GM21360 (cell line): ENCODE measurements around the gene SPSB3.

Experiments
- ATAC-seq: cut with Tn5 transposase; IDR thresholded peaks from one replicate; pipeline ENCODE4 v1.9.1; 2021; ENCODE audit warnings: mild to moderate bottlenecking, moderate library complexity; ENCODE audit not compliant: unreplicated experiment

The SPSB3 gene

DNA sequence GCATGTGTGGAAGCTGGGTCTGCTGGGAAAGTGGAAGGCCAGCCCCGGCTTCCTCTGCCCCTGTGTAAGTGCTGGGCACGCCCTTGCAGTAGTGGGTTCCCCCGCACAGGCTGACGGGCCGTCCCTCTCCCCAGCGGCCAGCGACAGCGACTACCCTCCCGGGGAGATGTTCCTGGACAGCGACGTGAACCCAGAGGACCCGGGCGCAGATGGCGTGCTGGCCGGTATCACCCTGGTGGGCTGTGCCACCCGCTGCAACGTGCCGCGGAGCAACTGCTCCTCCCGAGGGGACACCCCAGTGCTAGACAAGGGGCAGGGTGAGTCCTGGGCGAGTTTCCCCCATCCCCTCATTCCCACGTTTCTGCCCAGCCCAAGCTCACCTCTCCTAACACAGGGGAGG lies 16.5 kb downstream of the SPSB3 start:
- ATAC-seq = no peak

DNA sequence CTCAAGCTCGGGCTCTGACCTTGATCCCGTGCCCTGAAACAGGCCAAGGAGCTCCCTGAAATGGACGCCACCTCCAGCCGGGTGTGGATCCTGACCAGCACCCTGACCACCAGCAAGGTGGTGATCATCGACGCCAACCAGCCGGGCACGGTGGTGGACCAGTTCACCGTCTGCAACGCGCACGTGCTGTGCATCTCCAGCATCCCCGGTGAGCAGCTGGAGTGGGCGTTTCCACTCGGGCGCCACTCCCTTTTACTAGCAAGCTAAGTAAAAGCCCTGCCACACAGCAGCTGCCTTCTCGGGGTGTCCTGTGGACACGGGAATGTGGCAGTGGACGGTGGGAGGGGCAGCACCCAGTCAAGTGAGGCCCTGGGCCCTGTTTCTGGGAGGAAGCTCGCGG lies 17.4 kb downstream of the SPSB3 start:
- no peak for ATAC-seq

DNA sequence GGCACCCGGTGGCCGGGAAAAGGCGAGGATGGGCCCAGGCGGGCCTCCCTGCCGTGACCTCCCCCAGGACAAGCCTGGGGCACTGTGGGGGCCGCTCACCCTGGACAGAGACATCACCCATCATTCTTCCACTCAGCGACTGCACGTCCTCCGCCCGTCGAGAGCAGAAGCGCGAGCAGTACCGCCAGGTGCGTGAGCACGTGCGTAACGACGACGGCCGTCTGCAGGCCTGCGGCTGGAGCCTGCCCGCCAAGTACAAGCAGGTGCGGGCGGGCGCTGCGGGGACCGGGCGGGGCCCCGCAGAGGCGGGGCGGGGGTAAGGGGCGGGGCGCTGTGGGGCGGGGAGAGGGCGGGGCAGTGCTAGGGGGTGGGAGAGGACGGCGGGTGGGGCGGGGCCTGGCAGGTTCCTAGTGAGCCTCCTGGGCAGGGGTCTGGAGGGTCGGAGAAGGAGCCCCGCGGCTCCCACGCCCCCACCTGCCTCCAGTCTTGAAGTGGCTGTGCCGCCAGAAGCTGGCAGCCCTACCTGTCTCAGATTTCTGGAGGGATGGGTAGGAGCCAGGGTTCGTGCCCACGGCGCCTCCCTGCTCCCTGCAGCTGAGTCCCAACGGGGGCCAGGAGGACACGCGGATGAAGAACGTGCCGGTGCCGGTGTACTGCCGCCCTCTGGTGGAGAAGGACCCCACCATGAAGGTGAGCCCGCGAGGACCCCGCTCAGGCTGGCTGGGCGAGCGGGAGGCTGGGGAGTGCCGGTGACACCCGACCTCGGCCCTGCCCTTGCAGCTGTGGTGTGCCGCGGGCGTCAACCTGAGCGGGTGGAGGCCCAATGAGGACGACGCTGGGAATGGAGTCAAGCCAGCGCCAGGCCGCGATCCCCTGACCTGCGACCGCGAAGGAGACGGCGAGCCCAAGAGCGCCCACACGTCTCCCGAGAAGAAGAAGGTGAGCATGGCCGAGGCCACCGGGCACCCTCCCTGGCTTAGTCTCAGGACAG lies 18.6 kb downstream of the SPSB3 start:
- ATAC-seq = no peak

- no peak for ATAC-seq
Measured at GRCh38 chr16:1762879-1763520, 19.4 kb downstream of the SPSB3 start.

DNA sequence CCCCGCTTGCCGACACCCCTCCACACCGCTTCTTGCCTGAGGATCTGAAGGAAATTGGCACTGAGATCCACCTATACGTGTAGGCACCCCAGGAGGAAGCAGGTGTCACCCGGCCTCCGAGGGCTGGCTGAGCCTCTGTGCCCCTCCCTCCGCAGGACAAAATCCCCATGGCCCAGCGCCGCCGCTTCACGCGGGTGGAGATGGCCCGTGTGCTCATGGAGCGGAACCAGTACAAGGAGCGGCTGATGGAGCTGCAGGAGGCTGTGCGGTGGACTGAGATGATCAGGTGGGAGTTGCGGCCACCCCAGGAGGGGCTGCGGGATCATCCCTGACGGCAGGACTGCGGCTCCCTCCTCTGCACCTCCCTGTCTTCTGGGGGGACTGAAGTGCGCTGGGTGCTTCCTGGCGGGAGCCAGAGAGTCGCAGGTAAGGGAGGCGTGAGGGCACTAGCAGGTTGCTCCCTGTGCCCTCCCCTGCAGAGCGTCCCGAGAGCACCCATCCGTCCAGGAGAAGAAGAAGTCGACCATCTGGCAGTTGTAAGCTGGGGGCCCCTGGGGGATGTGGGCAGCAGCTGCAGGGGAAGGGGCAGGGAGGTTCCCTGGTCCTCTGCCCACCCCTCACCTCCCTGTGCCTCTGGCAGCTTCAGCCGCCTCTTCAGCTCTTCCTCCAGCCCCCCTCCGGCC lies 20.0 kb downstream of the SPSB3 start:
- no peak for ATAC-seq

GRCh38 chr16:1761751-1762150 lies 20.6 kb downstream of the SPSB3 start:
- ATAC-seq = no peak

- ATAC-seq = no peak
Measured at GRCh38 chr16:1760911-1761310, 21.5 kb downstream of the SPSB3 start.

DNA sequence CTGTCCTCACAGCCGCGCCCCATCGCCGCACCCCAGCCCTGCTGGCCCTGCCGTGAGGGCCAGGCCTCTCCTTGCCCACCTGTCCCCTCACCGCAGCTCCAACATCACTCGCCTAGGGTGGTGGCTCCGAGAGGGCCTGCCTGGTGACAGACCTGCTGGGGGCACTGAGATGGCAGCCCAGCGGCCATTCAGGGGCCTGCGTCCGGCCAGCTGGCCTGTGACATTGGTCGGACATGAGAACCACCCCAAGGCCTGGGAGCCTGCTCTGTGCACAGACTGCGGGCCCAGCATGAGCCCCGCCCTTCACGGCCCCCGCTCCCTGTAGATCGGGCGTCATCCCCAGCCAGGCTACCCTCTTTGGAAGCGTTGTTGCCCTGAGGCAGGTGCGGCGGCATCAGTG lies 22.9 kb downstream of the SPSB3 start:
- no peak for ATAC-seq

GRCh38 chr16:1758923-1759322 lies 23.4 kb downstream of the SPSB3 start:
- no peak for ATAC-seq

DNA sequence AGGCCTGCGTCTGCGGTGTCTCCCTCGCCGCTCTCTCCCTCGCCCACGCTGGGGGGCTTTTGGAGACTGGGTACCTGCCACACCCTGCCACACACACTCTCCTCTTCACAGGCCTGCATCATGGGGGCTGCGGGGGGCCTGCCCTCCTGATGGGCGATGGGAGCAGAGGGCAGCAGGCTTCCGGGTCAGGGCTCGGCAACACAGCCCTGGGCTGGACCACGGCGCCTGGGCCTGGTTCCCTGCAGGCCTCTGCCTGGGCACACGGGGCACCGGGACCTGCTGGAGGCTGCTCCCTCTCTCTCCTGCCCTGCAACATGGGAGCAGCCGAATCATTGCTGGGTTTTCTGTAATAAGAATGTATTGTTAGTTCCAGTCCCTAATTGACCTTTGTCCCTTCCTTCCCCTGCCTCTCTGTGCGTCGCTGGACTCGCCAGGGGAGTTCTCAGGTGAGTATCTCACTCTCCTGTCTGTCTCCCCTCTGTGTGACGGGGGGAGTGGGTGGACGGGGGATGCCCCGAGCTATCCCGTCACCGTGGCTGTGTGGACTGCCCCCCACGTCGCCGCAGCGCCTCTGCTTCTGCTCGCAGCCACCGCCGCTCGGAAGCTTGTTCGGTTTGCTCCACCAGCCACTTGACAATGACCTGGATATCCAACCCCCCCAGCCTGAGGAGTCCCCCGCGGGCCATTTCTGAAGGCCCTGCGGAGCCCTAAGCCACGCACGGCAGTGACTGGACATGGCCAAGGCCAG lies 24.5 kb downstream of the SPSB3 start:
- ATAC-seq = no peak

- no peak for ATAC-seq
Measured at GRCh38 chr16:1754204-1754603, 28.2 kb downstream of the SPSB3 start.

DNA sequence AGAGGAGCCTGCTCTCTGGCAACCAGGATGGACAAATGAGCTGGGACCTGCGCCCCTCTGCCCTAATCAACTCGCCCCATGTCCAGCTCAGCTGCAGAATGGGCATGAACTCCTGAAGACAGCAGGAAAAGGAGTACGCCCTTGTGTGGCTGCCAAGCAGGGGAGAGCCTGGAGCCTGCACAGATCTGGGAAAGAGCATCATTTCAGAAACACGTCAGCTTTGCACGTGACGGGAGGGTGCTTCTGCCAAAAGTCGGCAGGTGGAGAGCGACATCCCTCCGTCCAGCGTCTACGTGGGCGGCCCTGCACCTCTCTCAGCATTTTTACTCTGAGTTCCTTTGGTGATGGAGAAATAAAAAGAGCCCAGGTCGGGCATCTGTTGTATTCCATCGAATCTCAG lies 29.5 kb downstream of the SPSB3 start:
- ATAC-seq = no peak

DNA sequence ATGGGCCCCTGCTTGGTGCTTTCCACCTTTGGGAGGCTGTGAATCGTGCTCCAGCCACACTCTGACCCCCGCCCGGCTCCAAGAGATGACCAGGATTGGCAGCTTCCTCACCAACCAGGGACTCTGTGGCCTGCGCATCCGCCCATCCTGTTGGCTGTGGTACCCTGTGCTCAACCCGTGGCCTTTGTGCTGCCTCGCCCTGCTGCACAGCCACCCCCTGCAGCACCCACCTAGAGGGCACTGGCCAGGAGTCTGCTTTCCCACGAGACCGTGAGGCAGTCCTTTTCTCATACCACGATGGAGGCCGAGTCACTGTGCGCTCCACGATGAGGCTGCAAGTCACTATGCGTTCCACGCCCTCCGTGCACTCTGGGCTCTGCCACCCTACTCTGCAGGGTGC lies 30.4 kb downstream of the SPSB3 start:
- no peak for ATAC-seq

DNA sequence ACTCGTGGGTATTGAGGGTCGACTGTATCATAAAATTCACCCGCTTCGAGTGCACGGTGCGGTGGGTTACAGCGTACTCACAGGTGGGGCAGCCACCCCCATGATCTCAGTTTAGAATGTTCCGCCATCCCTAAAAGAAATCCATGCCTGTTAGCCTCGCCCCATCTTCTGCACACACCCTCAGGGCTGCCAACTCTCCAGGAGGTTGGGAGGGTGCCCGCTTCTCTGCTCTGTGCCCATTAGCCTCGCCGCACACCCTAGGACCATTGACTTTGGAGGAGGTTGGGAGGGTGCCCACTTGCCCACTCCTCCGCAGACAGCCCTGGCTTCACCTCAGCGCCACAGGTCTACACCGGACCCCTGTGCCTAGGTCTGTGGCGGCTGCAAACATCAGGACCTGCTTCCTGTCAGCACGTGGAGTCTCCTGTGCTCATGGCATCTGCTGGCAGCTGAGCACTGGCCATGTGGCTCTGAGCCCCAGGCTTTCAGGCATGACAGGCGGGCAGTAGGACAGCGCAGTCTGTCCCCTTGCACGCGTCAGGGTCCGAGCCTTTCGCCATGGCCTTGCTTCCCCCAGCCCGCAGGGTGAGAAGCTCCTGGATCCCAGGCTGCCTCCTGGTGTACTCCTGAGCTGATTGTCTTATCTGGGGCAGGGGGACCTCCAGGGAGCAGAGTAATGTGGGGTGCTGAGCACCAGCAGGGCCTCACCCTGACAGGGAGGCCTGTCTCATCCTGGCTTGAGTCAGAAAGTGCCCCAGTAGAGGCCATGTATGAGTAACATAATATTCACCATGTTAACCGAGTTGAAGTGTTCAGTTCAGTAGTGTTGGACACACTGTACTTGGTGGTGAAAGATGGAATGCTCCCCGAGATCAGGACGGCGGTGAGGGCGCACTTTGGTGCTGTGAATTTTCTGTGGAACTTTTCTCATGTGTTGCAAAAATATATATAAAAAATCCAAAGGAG lies 32.9 kb downstream of the SPSB3 start:
- ATAC-seq = no peak

- ATAC-seq = no peak
Measured at GRCh38 chr16:1747934-1748333, 34.4 kb downstream of the SPSB3 start.

GRCh38 chr16:1746693-1747195 lies 35.6 kb downstream of the SPSB3 start:
- no peak for ATAC-seq

DNA sequence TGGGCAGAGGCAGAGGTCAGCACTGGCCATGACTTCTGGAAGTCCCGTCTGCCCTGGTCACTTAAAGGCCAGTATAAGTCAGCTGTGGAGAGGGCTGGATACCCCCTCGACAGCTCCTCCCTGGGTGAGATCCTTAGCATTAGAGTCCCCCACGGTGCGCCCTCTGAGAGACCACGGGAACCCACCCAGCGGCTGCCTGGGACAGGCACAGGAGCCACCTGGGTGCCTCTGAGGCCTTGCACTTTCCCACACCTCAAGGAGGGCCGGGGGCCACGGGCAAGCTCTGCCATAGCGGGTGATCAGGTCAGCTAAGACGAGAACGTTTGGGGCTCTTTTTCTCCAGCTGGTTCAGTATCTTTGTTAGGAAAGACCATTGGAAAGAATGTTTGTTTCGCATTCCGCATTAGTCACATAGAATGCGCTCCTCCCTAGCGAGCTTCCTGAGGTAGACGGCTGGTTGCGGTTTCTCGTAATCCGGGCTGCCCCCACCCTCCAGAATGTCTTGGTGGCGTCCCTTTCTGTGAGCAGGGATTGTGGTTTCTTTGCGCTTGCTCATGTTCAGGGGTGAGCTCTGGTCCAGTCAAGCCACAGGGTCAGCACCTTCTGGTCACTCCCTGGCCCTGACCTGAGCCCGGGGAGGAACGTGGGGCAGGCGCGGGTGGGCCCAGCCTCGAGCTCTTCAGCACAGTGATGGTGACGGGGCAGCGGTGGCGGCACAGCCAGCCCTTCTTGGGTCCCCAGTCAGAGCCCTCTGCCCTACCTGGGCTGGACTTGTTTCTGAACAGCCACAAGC lies 36.3 kb downstream of the SPSB3 start:
- ATAC-seq = no peak

GRCh38 chr16:1745181-1745899 lies 37.0 kb downstream of the SPSB3 start:
- ATAC-seq = no peak
